ENCODE measurements around the gene NDC1.

DNA sequence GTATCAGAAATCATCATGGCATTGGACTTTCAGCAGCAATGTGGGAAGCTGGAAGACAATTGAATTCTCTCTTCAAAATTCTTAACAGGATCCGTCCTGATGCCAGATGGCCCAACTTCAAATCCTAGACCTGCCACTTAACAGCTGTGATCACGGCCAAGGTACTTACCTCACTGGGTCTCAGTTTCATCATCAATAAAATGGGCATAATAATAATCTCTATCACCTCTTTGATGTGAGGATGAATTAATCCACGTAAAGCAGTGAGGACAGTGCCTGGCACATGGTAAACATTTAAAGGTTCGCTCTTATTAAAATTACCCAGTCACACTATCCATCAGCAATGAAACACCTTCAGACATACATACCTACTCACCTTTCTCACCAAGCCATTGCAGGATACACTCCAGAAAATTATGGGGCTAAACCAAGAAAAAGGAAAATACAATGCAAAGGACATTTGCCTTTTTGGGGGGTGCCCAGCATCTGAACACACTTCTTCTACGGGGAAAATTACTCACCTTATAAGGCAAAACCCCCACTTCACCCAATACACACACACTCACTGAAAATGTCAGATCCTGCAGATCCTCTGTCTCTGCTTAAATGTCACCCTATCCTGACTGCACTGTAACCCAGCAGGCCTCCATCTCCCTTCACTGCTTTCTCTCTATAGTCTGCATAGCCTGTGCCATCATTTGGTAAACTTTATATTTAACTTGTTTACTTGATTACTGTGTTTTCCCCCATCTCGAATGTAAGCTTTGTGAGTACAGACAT lies 120.9 kb downstream of the NDC1 start:
- TF ChIP-seq POLR2AphosphoS5 (IDR thresholded peaks at IDR 0.05) (no peak), POLR2A (IDR thresholded peaks at IDR 0.05) (no peak)
- TF ChIP-seq, protein P1, sequence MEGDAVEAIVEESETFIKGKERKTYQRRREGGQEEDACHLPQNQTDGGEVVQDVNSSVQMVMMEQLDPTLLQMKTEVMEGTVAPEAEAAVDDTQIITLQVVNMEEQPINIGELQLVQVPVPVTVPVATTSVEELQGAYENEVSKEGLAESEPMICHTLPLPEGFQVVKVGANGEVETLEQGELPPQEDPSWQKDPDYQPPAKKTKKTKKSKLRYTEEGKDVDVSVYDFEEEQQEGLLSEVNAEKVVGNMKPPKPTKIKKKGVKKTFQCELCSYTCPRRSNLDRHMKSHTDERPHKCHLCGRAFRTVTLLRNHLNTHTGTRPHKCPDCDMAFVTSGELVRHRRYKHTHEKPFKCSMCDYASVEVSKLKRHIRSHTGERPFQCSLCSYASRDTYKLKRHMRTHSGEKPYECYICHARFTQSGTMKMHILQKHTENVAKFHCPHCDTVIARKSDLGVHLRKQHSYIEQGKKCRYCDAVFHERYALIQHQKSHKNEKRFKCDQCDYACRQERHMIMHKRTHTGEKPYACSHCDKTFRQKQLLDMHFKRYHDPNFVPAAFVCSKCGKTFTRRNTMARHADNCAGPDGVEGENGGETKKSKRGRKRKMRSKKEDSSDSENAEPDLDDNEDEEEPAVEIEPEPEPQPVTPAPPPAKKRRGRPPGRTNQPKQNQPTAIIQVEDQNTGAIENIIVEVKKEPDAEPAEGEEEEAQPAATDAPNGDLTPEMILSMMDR (IDR thresholded peaks at IDR 0.05): no peak

All from sigmoid colon (tissue), 4 donors.